Effector memory CD8-positive, alpha-beta T cell (primary cell): ENCODE results near the gene EPS8L2.

Experiments
- ATAC-seq: fragments of 150-1000 bp; cut with Tn5 transposase; replicated peaks from 2 replicates; pipeline ENCODE4 v1.10.0; 2021; ENCODE audit warnings: mild to moderate bottlenecking, moderate library complexity
- DNase-seq, 3 experiments: peaks; one replicate each; pipeline ENCODE4 v3.0.0; 2021
- H3K27ac Mint-ChIP-seq, 2 donors: one replicate each; pipeline ENCODE4 v1.8.0; 2022; ENCODE audit warnings: mild to moderate bottlenecking in 2 of 2, mixed read lengths in 2 of 2, moderate library complexity in 2 of 2
- H3K27me3 Mint-ChIP-seq, 2 donors: one replicate each; pipeline ENCODE4 v1.8.0; 2022; ENCODE audit warnings: mixed read lengths in 2 of 2
- H3K36me3 Mint-ChIP-seq: one replicate; pipeline ENCODE4 v1.8.0; 2022; ENCODE audit warnings: mild to moderate bottlenecking, moderate library complexity, mixed read lengths; ENCODE audit not compliant: insufficient read depth
- H3K4me1 Mint-ChIP-seq, 2 donors: one replicate each; pipeline ENCODE4 v1.8.0; 2022; ENCODE audit warnings: low read depth in 2 of 2, mixed read lengths in 2 of 2
- H3K4me3 Mint-ChIP-seq, 2 donors: one replicate each; pipeline ENCODE4 v1.8.0; 2022; ENCODE audit warnings: mild to moderate bottlenecking in 2 of 2, mixed read lengths in 2 of 2, moderate library complexity in 2 of 2
- H3K9me3 Mint-ChIP-seq, 2 donors: one replicate each; pipeline ENCODE4 v1.8.0; 2022; ENCODE audit warnings: mixed read lengths in 2 of 2

The EPS8L2 gene

GRCh38 chr11:703506-703905 lies 2.5 kb upstream of the EPS8L2 start:
- Mint-ChIP-seq H3K27ac (peak overlapping the region in 1 of 2 donors; percentile 44), H3K4me3 (no peak overlapping the region), H3K4me1 (peaks cover 3 to 5% of the 10 kb centered on the region in 2 donors), H3K9me3 (no peaks in the 10 kb centered on the region), H3K27me3 (peaks cover 12 to 23% of the 10 kb centered on the region in 2 donors), H3K36me3 (peaks cover under 1% of the 10 kb centered on the region)
- DNase-seq (no peak), ATAC-seq (no peak)

- Mint-ChIP-seq H3K27ac (peak overlapping the region in 1 of 2 donors; percentile 44), H3K9me3 (no peaks in the 10 kb centered on the region), H3K4me3 (no peak overlapping the region), H3K4me1 (peaks cover 3 to 5% of the 10 kb centered on the region in 2 donors), H3K36me3 (no peaks in the 10 kb centered on the region), H3K27me3 (peaks cover 12 to 23% of the 10 kb centered on the region in 2 donors)
- ATAC-seq = no peak
- DNase-seq = no peak
These were observed 1.8 kb upstream of the EPS8L2 start for GRCh38 chr11:704228-704674.

GRCh38 chr11:704781-705645 lies 1.0 kb upstream of the EPS8L2 start:
- no peaks in the 10 kb centered on the region for H3K36me3 Mint-ChIP-seq
- peaks cover 3 to 5% of the 10 kb centered on the region in 2 donors for H3K4me1 Mint-ChIP-seq
- H3K9me3 Mint-ChIP-seq = no peaks in the 10 kb centered on the region
- no peak for ATAC-seq
- H3K4me3 Mint-ChIP-seq = peak overlapping the region; percentile 33 to 37
- H3K27me3 Mint-ChIP-seq = peaks cover 12 to 30% of the 10 kb centered on the region in 2 donors
- DNase-seq = no peak
- H3K27ac Mint-ChIP-seq = no peak overlapping the region

- Mint-ChIP-seq H3K27me3 (peaks cover 24 to 45% of the 10 kb centered on the region in 2 donors), H3K4me1 (peaks cover 3 to 13% of the 10 kb centered on the region in 2 donors), H3K9me3 (no peaks in the 10 kb centered on the region), H3K27ac (no peak overlapping the region), H3K4me3 (no peak overlapping the region), H3K36me3 (no peaks in the 10 kb centered on the region)
- no peak for DNase-seq
- ATAC-seq = no peak
These were observed 467 bp downstream of the EPS8L2 start for GRCh38 chr11:706439-706956.

- ATAC-seq (no peak), DNase-seq (no peak)
- Mint-ChIP-seq H3K36me3 (no peaks in the 10 kb centered on the region), H3K4me3 (peak overlapping the region in 1 of 2 donors; percentile 50), H3K27me3 (peaks cover 24 to 47% of the 10 kb centered on the region in 2 donors), H3K9me3 (no peaks in the 10 kb centered on the region), H3K27ac (no peak overlapping the region), H3K4me1 (peaks cover 3 to 13% of the 10 kb centered on the region in 2 donors)
These were observed 1.2 kb downstream of the EPS8L2 start for GRCh38 chr11:706957-707816.

GRCh38 chr11:707817-708420 lies 1.9 kb downstream of the EPS8L2 start:
- ATAC-seq (no peak), DNase-seq (no peak)
- Mint-ChIP-seq H3K36me3 (no peaks in the 10 kb centered on the region), H3K27ac (no peak overlapping the region), H3K9me3 (no peaks in the 10 kb centered on the region), H3K4me3 (peak overlapping the region in 1 of 2 donors; percentile 10), H3K27me3 (peaks cover 24 to 47% of the 10 kb centered on the region in 2 donors), H3K4me1 (peaks cover 3 to 13% of the 10 kb centered on the region in 2 donors)

GRCh38 chr11:708511-708910 lies 2.5 kb downstream of the EPS8L2 start:
- ATAC-seq = no peak
- peaks cover 3 to 13% of the 10 kb centered on the region in 2 donors for H3K4me1 Mint-ChIP-seq

GRCh38 chr11:709109-709997 lies 3.3 kb downstream of the EPS8L2 start:
- ATAC-seq (no peak), DNase-seq (no peak)
- Mint-ChIP-seq H3K27ac (no peak overlapping the region), H3K4me1 (peaks cover 3 to 13% of the 10 kb centered on the region in 2 donors), H3K36me3 (no peaks in the 10 kb centered on the region), H3K9me3 (no peaks in the 10 kb centered on the region), H3K4me3 (no peak overlapping the region), H3K27me3 (peaks cover 24 to 58% of the 10 kb centered on the region in 2 donors)

More at GRCh38 chr11:708511-708910, 2.5 kb downstream of the EPS8L2 start:
- no peaks in the 10 kb centered on the region for H3K36me3 Mint-ChIP-seq
- no peak for DNase-seq
- no peak overlapping the region for H3K4me3 Mint-ChIP-seq
- H3K27me3 Mint-ChIP-seq = peaks cover 24 to 50% of the 10 kb centered on the region in 2 donors
- H3K9me3 Mint-ChIP-seq = no peaks in the 10 kb centered on the region
- no peak overlapping the region for H3K27ac Mint-ChIP-seq

- Mint-ChIP-seq H3K27me3 (peaks cover 24 to 50% of the 10 kb centered on the region in 2 donors), H3K9me3 (no peaks in the 10 kb centered on the region), H3K4me3 (no peak overlapping the region), H3K4me1 (peaks cover 0 to 8% of the 10 kb centered on the region in 2 donors), H3K36me3 (no peaks in the 10 kb centered on the region), H3K27ac (no peak overlapping the region)
- no peak for ATAC-seq
- DNase-seq = no peak
These were observed 8.4 kb downstream of the EPS8L2 start for GRCh38 chr11:714436-714835.

GRCh38 chr11:719214-720016 lies 13.4 kb downstream of the EPS8L2 start:
- Mint-ChIP-seq H3K27ac (no peak overlapping the region), H3K4me1 (peaks cover 7 to 11% of the 10 kb centered on the region in 2 donors), H3K9me3 (no peaks in the 10 kb centered on the region)

GRCh38 chr11:720017-720641 lies 14.1 kb downstream of the EPS8L2 start:
- DNase-seq (no peak), ATAC-seq (no peak)
- no peaks in the 10 kb centered on the region for H3K9me3 Mint-ChIP-seq
- H3K36me3 Mint-ChIP-seq = no peaks in the 10 kb centered on the region
- peaks cover 20 to 24% of the 10 kb centered on the region in 2 donors for H3K27me3 Mint-ChIP-seq
- H3K4me3 Mint-ChIP-seq = peak overlapping the region; percentile 68 to 70
- no peak overlapping the region for H3K27ac Mint-ChIP-seq
- peaks cover 7 to 11% of the 10 kb centered on the region in 2 donors for H3K4me1 Mint-ChIP-seq

More at GRCh38 chr11:719214-720016, 13.4 kb downstream of the EPS8L2 start:
- Mint-ChIP-seq H3K27me3 (peaks cover 27 to 30% of the 10 kb centered on the region in 2 donors), H3K4me3 (peak overlapping the region; percentile 68 to 70), H3K36me3 (no peaks in the 10 kb centered on the region)
- no peak for ATAC-seq
- no peak for DNase-seq
